ENCODE results near the gene GRK3.

DNA sequence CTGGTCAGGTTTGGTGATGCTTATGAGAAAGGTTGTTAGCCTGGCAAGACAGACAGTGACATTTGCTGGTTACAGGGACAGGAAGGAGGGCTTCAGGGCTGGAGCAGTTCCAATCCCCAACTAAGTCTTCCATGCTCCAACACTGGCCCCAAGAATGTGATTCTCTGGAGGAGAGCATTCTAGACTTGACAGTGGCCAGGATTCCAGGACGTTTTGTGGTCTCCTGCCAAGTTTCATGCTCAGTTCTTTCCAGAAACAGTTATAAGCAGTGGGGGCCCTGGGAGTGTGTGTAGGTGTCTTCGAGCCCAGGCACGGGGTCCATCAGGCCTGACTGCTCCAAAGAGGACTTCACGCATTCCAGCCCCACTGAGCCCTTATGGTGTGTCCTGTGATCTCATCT, 8.9 kb upstream of the GRK3 start:
- TF ChIP-seq, protein P1, sequence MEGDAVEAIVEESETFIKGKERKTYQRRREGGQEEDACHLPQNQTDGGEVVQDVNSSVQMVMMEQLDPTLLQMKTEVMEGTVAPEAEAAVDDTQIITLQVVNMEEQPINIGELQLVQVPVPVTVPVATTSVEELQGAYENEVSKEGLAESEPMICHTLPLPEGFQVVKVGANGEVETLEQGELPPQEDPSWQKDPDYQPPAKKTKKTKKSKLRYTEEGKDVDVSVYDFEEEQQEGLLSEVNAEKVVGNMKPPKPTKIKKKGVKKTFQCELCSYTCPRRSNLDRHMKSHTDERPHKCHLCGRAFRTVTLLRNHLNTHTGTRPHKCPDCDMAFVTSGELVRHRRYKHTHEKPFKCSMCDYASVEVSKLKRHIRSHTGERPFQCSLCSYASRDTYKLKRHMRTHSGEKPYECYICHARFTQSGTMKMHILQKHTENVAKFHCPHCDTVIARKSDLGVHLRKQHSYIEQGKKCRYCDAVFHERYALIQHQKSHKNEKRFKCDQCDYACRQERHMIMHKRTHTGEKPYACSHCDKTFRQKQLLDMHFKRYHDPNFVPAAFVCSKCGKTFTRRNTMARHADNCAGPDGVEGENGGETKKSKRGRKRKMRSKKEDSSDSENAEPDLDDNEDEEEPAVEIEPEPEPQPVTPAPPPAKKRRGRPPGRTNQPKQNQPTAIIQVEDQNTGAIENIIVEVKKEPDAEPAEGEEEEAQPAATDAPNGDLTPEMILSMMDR (conservative IDR thresholded peaks at IDR 0.05), result no peak
- no peak for TF ChIP-seq EZH2 (IDR thresholded peaks at IDR 0.05; ENCODE audit: low read depth)
